Ishikawa (cell line): Measurements from ENCODE around the gene ANKFY1.

Experiments
- CEBPB ChIP-seq: IDR thresholded peaks from 2 replicates; pipeline ENCODE4 v1.6.1; 2012
- CREB1 ChIP-seq: IDR thresholded peaks from 2 replicates; pipeline ENCODE4 v1.6.1; 2012; ENCODE audit warnings: low read depth
- EGR1 ChIP-seq: IDR thresholded peaks from 2 replicates; pipeline ENCODE4 v1.6.1; 2012
- EP300 ChIP-seq: IDR thresholded peaks from 2 replicates; pipeline ENCODE4 v1.6.1; 2012; ENCODE audit warnings: borderline replicate concordance
- MAX ChIP-seq: IDR thresholded peaks from 2 replicates; pipeline ENCODE4 v1.6.1; 2012
- RAD21 ChIP-seq: IDR thresholded peaks from 2 replicates; pipeline ENCODE4 v1.6.1; 2012; ENCODE audit warnings: low read depth
- REST ChIP-seq: IDR thresholded peaks from 2 replicates; pipeline ENCODE4 v1.6.1; 2012; ENCODE audit warnings: low read depth, mild to moderate bottlenecking
- TAF1 ChIP-seq: IDR thresholded peaks from 2 replicates; pipeline ENCODE4 v1.6.1; 2012; ENCODE audit warnings: low read depth, mild to moderate bottlenecking
- TEAD4 ChIP-seq: IDR thresholded peaks from 2 replicates; pipeline ENCODE4 v1.6.1; 2012
- USF1 ChIP-seq: IDR thresholded peaks from 2 replicates; pipeline ENCODE4 v1.6.1; 2012
- YY1 ChIP-seq: IDR thresholded peaks from 2 replicates; pipeline ENCODE4 v1.6.1; 2012; ENCODE audit warnings: low read depth
- ZBTB7A ChIP-seq: IDR thresholded peaks from 2 replicates; pipeline ENCODE4 v1.6.1; 2012; ENCODE audit warnings: low read depth

- TF ChIP-seq CEBPB (no peak), YY1 (no peak), TEAD4 (no peak), EGR1 (no peak), USF1 (no peak), REST (no peak), MAX (no peak), RAD21 (no peak), ZBTB7A (no peak), TAF1 (no peak), EP300 (no peak), CREB1 (no peak)
These were observed 49.6 kb downstream of the ANKFY1 start for GRCh38 chr17:4214157-4214556.
